ENCODE data around the gene XCR1. TPM values are rescaled to one million over a fixed set of nuclear protein-coding genes. Genes with fewer than 3 reads are reported as not detected.

Gene XCR1
- total and polyA plus RNA-seq, 2 donors (not counting 3 experiments of a cell fraction or from before 2014, with no cell fraction given), result not detected

GRCh38 chr3:46031747-46032146, 4.5 kb upstream of the XCR1 start:
- dilution Hi-C loops (cut with MboI; ENCODE audit: extremely low pct_ligation_motif_present, low sequenced_read_pairs) (no loop called here), intact Hi-C loops (cut with micrococcal nuclease) (no loop called here)
- Histone ChIP-seq H3K27me3 (ENCODE audit: control insufficient read depth in 2 of 2, insufficient read depth in 2 of 2, low read length in 2 of 2) (peaks cover 0 to 4% of the 10 kb centered on the region in 2 experiments), H3K9ac (replicated peaks; ENCODE audit: extremely low read depth, insufficient read depth, low read length) (no peak overlapping the region), H4K20me1 (replicated peaks; ENCODE audit: control insufficient read depth, extremely low read depth, insufficient read depth, low read length) (no peaks in the 10 kb centered on the region), H2AFZ (ENCODE audit: low read depth, low read length) (no peak overlapping the region), H3K9me1 (replicated peaks; ENCODE audit: control insufficient read depth, extremely low read depth, insufficient read depth, low read length) (no peaks in the 10 kb centered on the region), H3K4me2 (ENCODE audit: insufficient read depth, low read length) (no peak overlapping the region), H3K9me3 (replicated peaks; ENCODE audit: control insufficient read depth, insufficient read depth, low read length) (no peaks in the 10 kb centered on the region), H3K4me3 (replicated peaks in 1 of 3; ENCODE audit: insufficient read depth in 1 of 3, low read depth in 1 of 3, low read length in 3 of 3) (no peak overlapping the region), H3K4me1 (ENCODE audit: control insufficient read depth, extremely low read depth, insufficient read depth, low read length) (no peaks in the 10 kb centered on the region), H3K79me2 (ENCODE audit: control insufficient read depth, insufficient read depth, low read length) (no peaks in the 10 kb centered on the region), H3K36me3 (ENCODE audit: control insufficient read depth in 2 of 2, extremely low read depth in 1 of 2, insufficient read depth in 2 of 2, low read length in 2 of 2) (no peaks in the 10 kb centered on the region), H3K27ac (ENCODE audit: insufficient read depth, low read depth, low read length) (no peak overlapping the region)
- DNase-seq (ENCODE audit: low read depth, low spot score) (no peak), FAIRE-seq (no peak)
- TF ChIP-seq POLR2A (IDR thresholded peaks at IDR 0.05; ENCODE audit: low read depth, low read length), result no peak
- TF ChIP-seq JUN (IDR thresholded peaks at IDR 0.05; ENCODE audit: borderline replicate concordance, insufficient read depth, insufficient read length, low read depth), result no peak
- ChIA-PET CTCF (interaction anchor here (1.3 to 1.6 kb wide), 2 partner anchors 12 to 47 kb away, joined by 3 to 6 read pairs; no protein-coding TSS in a partner anchor), POLR2A (no interaction called here)
- no TSS peak for BruUV-seq (replicated peaks)

- no peak overlapping the region for H3K9ac ChIP-seq (replicated peaks; ENCODE audit: extremely low read depth, insufficient read depth, low read length)
- H3K36me3 ChIP-seq (ENCODE audit: control insufficient read depth in 2 of 2, extremely low read depth in 1 of 2, insufficient read depth in 2 of 2, low read length in 2 of 2), result no peaks in the 10 kb centered on the region
- H4K20me1 ChIP-seq (replicated peaks; ENCODE audit: control insufficient read depth, extremely low read depth, insufficient read depth, low read length), result no peaks in the 10 kb centered on the region
- no peaks in the 10 kb centered on the region for H3K9me1 ChIP-seq (replicated peaks; ENCODE audit: control insufficient read depth, extremely low read depth, insufficient read depth, low read length)
- DNase-seq (ENCODE audit: low read depth, low spot score), result no peak
- dilution Hi-C loops (cut with MboI; ENCODE audit: extremely low pct_ligation_motif_present, low sequenced_read_pairs) (no loop called here), intact Hi-C loops (cut with micrococcal nuclease) (no loop called here)
- FAIRE-seq, result no peak
- H3K4me1 ChIP-seq (ENCODE audit: control insufficient read depth, extremely low read depth, insufficient read depth, low read length), result no peaks in the 10 kb centered on the region
- H3K79me2 ChIP-seq (ENCODE audit: control insufficient read depth, insufficient read depth, low read length), result no peaks in the 10 kb centered on the region
- no peak overlapping the region for H3K27ac ChIP-seq (ENCODE audit: insufficient read depth, low read depth, low read length)
- no peak overlapping the region for H3K4me2 ChIP-seq (ENCODE audit: insufficient read depth, low read length)
- no peak overlapping the region for H3K4me3 ChIP-seq (replicated peaks in 1 of 3; ENCODE audit: insufficient read depth in 1 of 3, low read depth in 1 of 3, low read length in 3 of 3)
- peaks cover 0 to 4% of the 10 kb centered on the region in 2 experiments for H3K27me3 ChIP-seq (ENCODE audit: control insufficient read depth in 2 of 2, insufficient read depth in 2 of 2, low read length in 2 of 2)
- H3K9me3 ChIP-seq (replicated peaks; ENCODE audit: control insufficient read depth, insufficient read depth, low read length), result no peaks in the 10 kb centered on the region
- TF ChIP-seq JUN (IDR thresholded peaks at IDR 0.05; ENCODE audit: borderline replicate concordance, insufficient read depth, insufficient read length, low read depth), result no peak
- no peak for TF ChIP-seq CTCF (IDR thresholded peaks at IDR 0.05; ENCODE audit: extremely low read depth in 1 of 2, insufficient read depth in 1 of 2, low read depth in 1 of 2, low read length in 2 of 2)
- TF ChIP-seq POLR2AphosphoS5 (IDR thresholded peaks at IDR 0.05; ENCODE audit: insufficient read depth, low read depth, low read length), result no peak
- no peak for TF ChIP-seq FOS (IDR thresholded peaks at IDR 0.05; ENCODE audit: borderline replicate concordance, insufficient read depth, low read length)
- TF ChIP-seq GATA2 (IDR thresholded peaks at IDR 0.05; ENCODE audit: insufficient read depth, insufficient read length, low read depth, low read length), result no peak
- TF ChIP-seq EZH2 (IDR thresholded peaks at IDR 0.05; ENCODE audit: borderline replicate concordance, low read depth, low read length, severe bottlenecking), result no peak
- TF ChIP-seq MYC (IDR thresholded peaks at IDR 0.05; ENCODE audit: low read depth, low read length), result no peak
- CTCF ChIA-PET, result interaction anchor here (1.3 to 1.6 kb wide), 2 partner anchors 13 to 47 kb away, joined by 3 to 6 read pairs; no protein-coding TSS in a partner anchor
- no TSS peak for BruUV-seq (replicated peaks)
- POLR2A ChIA-PET, result no interaction called here
- H2AFZ ChIP-seq (ENCODE audit: low read depth, low read length), result no peak overlapping the region
These were observed 4.0 kb upstream of the XCR1 start for GRCh38 chr3:46031269-46031668.
